Dermis blood vessel endothelial cell (primary cell): ENCODE results near the gene CHRNA9. TPM values are rescaled to one million over a fixed set of nuclear protein-coding genes. Genes with fewer than 3 reads are reported as not detected.
"Not testable (repeated sequence)": the region's sequence is repeated elsewhere in the genome, so short reads cannot be mapped to it uniquely, and the experiment has no call there.

Source experiments
- DNase-seq: peaks from one replicate; pipeline ENCODE4 v3.0.0; 2010
- total RNA-seq: library from RNA; depleted of rRNA; stranded (reverse); fragments of >200 nt; gene quantifications from 2 replicates; pipeline ENCODE4 v1.2.3, GENCODE V29; 2014

Gene CHRNA9
- total RNA-seq, 1 donor from 2014 or later = not detected

DNA sequence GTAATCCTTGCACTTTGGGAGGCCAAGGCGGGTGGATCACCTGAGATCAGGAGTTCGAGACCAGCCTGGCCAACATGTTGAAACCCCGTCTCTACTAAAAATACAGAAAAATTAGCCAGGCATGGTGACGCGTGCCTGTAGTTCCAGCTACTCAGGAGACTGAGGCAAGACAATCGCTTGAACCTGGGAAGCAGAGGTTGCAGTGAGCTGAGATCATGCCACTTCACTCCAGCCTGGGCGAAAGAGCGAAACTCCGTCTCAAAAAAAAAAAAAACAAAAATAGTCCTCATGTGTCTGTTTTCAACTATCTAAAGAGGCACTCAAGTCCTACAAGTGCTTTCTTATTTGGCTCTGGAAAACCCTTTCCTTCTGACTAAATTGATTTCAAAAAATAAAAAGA is 57.1 kb downstream of the CHRNA9 start:
- not testable (repeated sequence) for DNase-seq

DNA sequence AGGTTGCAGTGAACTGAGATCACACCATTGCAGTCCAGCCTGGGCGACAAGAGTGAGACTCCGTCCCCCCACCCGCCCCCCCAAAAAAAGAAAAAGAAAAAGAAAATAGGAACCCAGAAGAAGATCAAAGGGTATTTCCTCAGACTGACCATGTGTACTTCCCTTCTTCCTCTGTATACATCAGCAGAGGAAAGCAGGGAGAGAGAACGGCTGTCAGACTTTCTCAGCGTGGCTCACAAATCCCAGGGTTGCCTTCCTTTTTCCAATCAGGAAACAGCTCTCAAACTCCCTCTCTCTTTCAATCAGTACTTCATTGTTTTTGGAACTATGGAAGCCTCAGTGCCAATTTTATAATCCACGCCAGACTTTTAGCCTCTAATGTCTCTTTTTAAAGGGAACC is 59.1 kb downstream of the CHRNA9 start:
- peak; percentile 1 for DNase-seq

DNA sequence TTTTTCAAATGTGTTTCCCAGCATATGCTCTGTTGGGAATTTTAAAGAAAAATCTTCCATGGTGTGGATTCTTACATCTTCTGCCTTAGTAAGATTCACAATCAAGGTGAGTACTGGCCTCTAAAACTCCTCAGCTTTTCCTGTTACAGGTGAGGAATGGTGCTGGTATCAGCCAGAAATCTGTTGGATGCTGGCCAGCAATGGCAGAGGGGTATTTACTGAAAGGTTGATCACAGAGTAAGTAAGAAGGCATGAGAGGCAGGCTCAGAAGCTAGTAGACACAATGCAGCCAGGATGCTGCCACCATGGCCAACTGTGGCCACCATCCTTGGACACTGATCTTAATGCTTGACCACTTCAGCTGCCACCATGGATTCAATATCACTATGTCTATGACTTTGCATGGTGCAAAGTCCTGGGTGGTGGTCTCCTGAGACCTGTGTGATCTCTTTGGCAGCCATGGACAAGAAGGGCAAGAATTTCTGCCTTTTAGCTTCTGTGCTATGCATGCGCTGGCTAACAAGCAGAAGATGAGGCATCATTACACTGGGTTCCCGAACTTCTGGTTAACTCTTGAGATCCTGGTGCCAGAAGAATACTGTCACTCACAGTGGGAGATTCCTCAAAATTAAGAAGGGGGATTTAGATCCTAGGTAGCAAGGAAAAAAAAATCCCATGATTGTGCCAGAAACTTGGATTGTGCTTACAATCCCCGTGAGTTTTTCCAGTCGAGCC is 60.2 kb downstream of the CHRNA9 start:
- no peak for DNase-seq

DNA sequence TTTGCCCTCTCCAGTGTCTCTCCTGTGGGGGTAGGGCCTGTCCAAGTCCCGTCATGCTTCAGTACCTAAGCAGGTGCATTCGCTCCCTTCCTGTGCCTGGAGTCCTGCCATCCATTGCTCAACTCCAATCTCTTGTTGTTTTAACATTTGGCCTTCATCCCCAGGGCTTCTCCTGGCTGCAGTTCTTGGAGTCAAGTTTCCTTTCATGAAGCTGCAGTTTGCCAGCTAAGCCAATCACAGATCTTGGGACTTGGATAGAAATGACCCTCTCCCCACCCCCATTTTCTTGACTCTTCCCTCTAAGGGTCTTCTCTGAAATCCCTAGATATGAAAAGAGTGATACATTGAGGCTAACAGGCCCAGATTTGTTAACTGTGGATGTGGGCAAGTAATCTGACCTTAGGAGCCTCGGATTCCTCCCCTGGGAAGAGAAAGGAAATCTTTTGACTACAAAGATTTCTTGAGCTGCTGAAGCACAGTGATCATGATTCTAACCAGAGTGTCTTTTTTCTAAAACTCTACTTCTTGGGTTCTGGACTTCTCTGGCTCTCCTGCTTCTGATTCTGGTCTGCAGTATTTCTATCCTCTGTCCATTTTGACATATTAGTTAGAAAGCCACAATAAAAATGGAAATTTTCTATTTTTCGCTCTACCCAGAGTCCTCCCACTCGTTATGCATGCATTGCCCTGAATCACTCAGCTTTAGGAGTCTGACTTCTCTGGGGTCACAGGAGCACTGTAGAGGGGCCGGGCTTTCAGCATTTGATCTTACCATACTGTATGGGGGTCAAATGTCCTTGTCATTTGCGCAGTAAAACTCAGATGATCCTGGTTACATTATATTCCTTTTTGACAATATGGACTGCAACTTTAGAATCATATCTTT is 61.0 kb downstream of the CHRNA9 start:
- DNase-seq = no peak

DNA sequence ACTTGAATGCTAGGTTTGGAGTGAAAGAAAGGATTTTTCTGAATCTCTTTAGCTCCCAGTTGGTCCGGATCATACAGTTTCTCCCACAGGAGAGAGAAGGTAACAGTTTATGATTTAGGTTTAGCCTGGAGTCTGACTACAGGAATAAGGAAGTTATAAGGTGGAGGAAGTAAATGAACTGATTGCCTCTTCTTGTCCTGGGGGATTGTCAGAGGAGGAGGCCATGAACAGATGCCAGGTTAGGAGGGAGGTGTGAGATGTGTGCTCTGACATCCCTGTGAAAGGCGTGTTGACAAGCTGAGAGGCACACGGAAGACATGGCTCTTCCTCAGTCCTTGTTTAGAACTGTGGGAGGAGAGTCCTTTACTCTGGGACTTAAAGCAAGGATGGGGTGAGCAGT is 64.4 kb downstream of the CHRNA9 start:
- no peak for DNase-seq

DNA sequence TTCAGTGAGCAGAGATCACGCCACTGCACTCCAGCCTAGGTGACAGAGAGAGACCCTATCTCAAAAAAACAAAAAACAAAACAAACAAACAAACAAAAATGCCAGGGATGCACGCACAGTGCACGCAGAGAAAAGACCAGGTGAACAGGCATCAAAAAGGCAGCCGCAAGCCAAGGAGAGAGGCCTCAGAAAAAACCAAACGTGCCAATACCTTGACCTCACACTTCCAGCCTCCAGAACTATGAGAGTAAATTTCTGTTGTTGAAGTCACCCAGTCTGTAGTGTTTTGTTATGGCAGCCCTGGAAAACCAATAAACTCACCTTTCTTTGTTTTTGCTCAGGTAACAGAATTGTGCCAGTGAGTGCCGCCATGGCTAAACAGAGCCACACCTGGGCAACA is 66.0 kb downstream of the CHRNA9 start:
- no peak for DNase-seq

DNA sequence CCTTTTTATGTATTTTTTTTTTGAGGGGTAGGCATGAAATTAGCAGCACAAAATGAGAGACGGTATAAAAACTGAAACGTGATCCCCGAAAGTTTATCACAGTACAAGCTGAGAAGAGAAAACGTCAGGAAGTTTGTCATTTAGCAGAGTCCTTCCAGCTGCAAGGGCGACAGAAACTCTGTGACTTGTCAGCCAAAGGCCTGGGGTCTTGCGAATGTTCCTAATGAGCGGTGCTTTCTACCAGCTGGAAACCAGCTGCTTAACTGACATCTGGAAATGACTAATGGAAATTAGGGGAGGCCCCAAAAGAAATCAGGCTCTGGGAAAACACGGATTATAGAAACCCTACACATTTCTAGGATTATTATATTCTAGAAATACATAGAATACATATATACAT is 66.5 kb downstream of the CHRNA9 start:
- no peak for DNase-seq

DNA sequence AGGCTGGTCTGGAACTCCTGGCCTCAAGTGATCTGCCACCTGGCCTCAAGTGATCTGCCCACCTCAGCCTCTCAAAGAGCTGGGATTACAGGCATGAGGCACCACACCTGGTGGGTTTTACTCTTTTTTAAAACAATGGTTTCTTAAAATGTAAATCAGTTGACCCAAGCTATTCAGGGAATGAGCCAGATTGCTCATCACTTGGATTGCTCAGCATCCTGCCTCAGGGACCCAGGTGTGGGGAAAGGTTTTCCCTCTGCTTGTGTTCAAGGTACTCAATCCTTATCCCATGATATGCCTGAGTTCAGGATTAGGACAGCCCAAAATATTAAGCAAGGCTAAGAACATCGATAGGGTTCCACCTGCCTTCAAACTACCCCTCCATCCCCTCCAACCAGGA is 67.4 kb downstream of the CHRNA9 start:
- DNase-seq = no peak

DNA sequence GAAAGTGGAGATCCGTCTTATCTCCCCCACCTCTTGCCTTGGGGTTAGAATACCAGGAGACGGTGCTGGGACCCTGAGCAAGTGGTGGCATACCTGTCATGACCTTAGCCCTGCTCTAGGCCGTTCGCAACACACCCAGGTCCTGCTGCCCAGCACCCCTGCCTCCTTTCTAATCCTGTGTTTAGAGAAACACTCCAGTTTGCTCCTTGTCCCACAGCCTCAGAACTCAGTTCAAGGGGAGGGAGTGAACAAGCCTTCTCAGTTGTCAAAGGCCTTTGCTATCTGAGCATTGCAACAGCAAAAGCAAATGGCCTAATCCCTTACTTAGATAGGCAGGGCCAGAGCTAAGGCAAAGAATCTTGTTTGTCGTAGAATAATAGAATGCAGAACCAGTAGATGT is 67.9 kb downstream of the CHRNA9 start:
- no peak for DNase-seq

Other genes starting within 250 kb of the CHRNA9 start
- gene RHOH, start 138.3 kb upstream of the CHRNA9 start, total RNA-seq = 0.17 and 0.65 TPM in 2 replicates